Prostate gland (tissue), 2 donors: ENCODE data around the gene ZNF431.

Experiments used
- CTCF ChIP-seq, 4 experiments: fragments of 200-600 bp in 2 of 4; fragments of 450-650 bp in 2 of 4; sonication (generic) in 2 of 4; IDR thresholded peaks; 1 replicate in 3 of 4; 2 replicates in 1 of 4; pipeline ENCODE4 v1.5.1; 2016 to 2019; ENCODE audit warnings: antibody characterized with exemption in 4 of 4, mild to moderate bottlenecking in 2 of 4, moderate library complexity in 2 of 4
- POLR2A ChIP-seq: fragments of 450-650 bp; IDR thresholded peaks from one replicate; pipeline ENCODE4 v1.6.1; 2016; ENCODE audit warnings: antibody characterized with exemption, mild to moderate bottlenecking
- POLR2AphosphoS5 ChIP-seq: sonication (generic); formaldehyde crosslinking; IDR thresholded peaks from one replicate; pipeline ENCODE4 v1.6.1; 2017; ENCODE audit warnings: antibody characterized with exemption

DNA sequence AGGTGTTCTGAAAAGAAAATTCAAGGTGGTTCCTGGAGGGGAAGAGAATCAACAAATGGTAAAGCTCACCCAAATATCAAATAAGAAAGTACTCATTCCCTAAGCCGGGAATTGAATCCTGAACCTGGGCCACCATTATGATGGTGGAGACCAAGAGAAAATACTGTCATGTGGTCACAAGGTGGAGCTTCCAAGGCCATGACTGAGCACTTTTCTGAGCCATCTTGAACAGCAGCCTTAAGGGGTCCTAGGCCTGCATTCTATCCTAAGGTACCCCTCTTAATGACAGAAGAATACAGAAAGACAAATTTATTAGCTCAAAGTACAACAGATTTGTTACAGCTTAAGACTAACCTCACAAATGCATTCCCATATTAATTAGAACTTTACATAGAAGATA is 9.6 kb downstream of the ZNF431 start:
- TF ChIP-seq CTCF (IDR thresholded peaks at IDR 0.05) (no peak), POLR2AphosphoS5 (no peak), POLR2A (no peak)
